SK-N-SH (cell line): ENCODE data around the gene GRIN1. TPM values are rescaled to one million over a fixed set of nuclear protein-coding genes. Genes with fewer than 3 reads are reported as not detected.

Experiments used
- CTCF ChIA-PET: fragments of 300-600, 350-600 bp; formaldehyde crosslinking; extraction: SDS; loops from one replicate; lab custom pipeline; 2021; lab: Yijun Ruan, JAX
- POLR2A ChIA-PET: fragments of 350-600 bp; sonication (Branson Sonifier 250); formaldehyde crosslinking; extraction: SDS; loops from one replicate; lab custom pipeline; 2020; ENCODE audit warnings: antibody characterized with exemption, inconsistent platforms; lab: Yijun Ruan, JAX
- DNase-seq: peaks from one replicate; pipeline ENCODE4 v3.0.0; 2012
- H2AFZ ChIP-seq: fragments of 200-600 bp; sonication (generic); 2 replicates; pipeline ENCODE4 v1.8.1; 2016; ENCODE audit warnings: antibody characterized with exemption, mild to moderate bottlenecking, low read depth
- H3F3A ChIP-seq: fragments of 200-600 bp; sonication (generic); replicated peaks from 2 replicates; pipeline ENCODE3; 2016; ENCODE audit warnings: antibody characterized with exemption, mild to moderate bottlenecking; ENCODE audit not compliant: insufficient read depth
- H3K27ac ChIP-seq, 2 experiments: fragments of 200-500 bp in 1 of 2; fragments of 200-600 bp in 1 of 2; sonication (Bioruptor generic) in 1 of 2; sonication (generic), shearing (Covaris generic) in 1 of 2; 2 replicates each; pipeline versions ENCODE4 v1.5.1 to v1.6.1; 2014 to 2016; ENCODE audit warnings: low read depth in 2 of 2, inconsistent platforms in 1 of 2, low read length in 1 of 2, mild to moderate bottlenecking in 1 of 2, mixed read lengths in 1 of 2
- H3K27me3 ChIP-seq: fragments of 200-600 bp; sonication (generic), shearing (Covaris generic); 2 replicates; pipeline ENCODE4 v1.6.1; 2016; ENCODE audit warnings: mixed run types; ENCODE audit not compliant: insufficient read depth
- H3K36me3 ChIP-seq, 2 experiments: fragments of 200-500 bp in 1 of 2; fragments of 200-600 bp in 1 of 2; sonication (Bioruptor generic) in 1 of 2; sonication (generic) in 1 of 2; replicated peaks in 1 of 2; 2 replicates each; pipeline versions ENCODE3 to v1.5.1; 2014 to 2016; ENCODE audit warnings: low read length in 1 of 2, mild to moderate bottlenecking in 1 of 2; ENCODE audit not compliant: insufficient read depth in 2 of 2, control insufficient read depth in 1 of 2
- H3K4me1 ChIP-seq, 2 experiments: fragments of 200-500 bp in 1 of 2; fragments of 200-600 bp in 1 of 2; sonication (Bioruptor generic) in 1 of 2; sonication (generic), shearing (Covaris generic) in 1 of 2; 2 replicates each; pipeline versions ENCODE4 v1.5.1 to v1.6.1; 2014 to 2016; ENCODE audit warnings: low read depth in 1 of 2, low read length in 1 of 2, mixed run types in 1 of 2; ENCODE audit not compliant: insufficient read depth in 2 of 2, control insufficient read depth in 1 of 2
- H3K4me2 ChIP-seq: fragments of 200-600 bp; sonication (generic), shearing (Covaris generic); 2 replicates; pipeline ENCODE4 v1.6.1; 2017; ENCODE audit warnings: mixed run types
- H3K4me3 ChIP-seq, 2 experiments: fragments of 200-500 bp in 1 of 2; fragments of 200-600 bp in 1 of 2; sonication (Bioruptor generic) in 1 of 2; sonication (generic), shearing (Covaris generic) in 1 of 2; 2 replicates each; pipeline versions ENCODE4 v1.5.1 to v1.8.1; 2014 to 2016; ENCODE audit warnings: low read depth in 2 of 2, inconsistent platforms in 1 of 2, low read length in 1 of 2, mild to moderate bottlenecking in 1 of 2, mixed read lengths in 1 of 2, moderate library complexity in 1 of 2
- H3K79me2 ChIP-seq: fragments of 200-600 bp; sonication (generic); 2 replicates; pipeline ENCODE4 v1.8.1; 2017; ENCODE audit warnings: mild to moderate bottlenecking; ENCODE audit not compliant: insufficient read depth
- H3K9ac ChIP-seq: fragments of 200-600 bp; sonication (generic); 2 replicates; pipeline ENCODE4 v1.6.1; 2017; ENCODE audit warnings: mixed run types
- H3K9me2 ChIP-seq: fragments of 200-600 bp; sonication (generic); 2 replicates; pipeline ENCODE4 v1.6.1; 2017; ENCODE audit warnings: mixed run types
- H3K9me3 ChIP-seq: fragments of 200-600 bp; sonication (generic); 2 replicates; pipeline ENCODE4 v1.6.1; 2017; ENCODE audit warnings: mixed run types, mild to moderate bottlenecking, moderate library complexity
- H4K20me1 ChIP-seq: fragments of 200-600 bp; sonication (generic); 2 replicates; pipeline ENCODE4 v1.6.1; 2017; ENCODE audit warnings: mild to moderate bottlenecking, mixed run types; ENCODE audit not compliant: insufficient read depth
- EP300 ChIP-seq, 2 experiments: IDR thresholded peaks; 2 replicates each; pipeline versions ENCODE4 v1.4.0 to v1.6.1; 2012; ENCODE audit warnings: borderline replicate concordance in 1 of 2, low read depth in 1 of 2, low read length in 1 of 2
- GABPA ChIP-seq: IDR thresholded peaks from 2 replicates; pipeline ENCODE4 v1.4.0; 2012; ENCODE audit warnings: low read depth, mild to moderate bottlenecking
- JUND ChIP-seq: IDR thresholded peaks from 2 replicates; pipeline ENCODE4 v1.4.0; 2012
- MEF2A ChIP-seq: IDR thresholded peaks from 2 replicates; pipeline ENCODE4 v1.4.0; 2012; ENCODE audit warnings: low read depth, borderline replicate concordance
- MXI1 ChIP-seq: IDR thresholded peaks from 2 replicates; pipeline ENCODE4 v1.6.1; 2012; ENCODE audit warnings: mild to moderate bottlenecking, low read depth, low read length, improper control_type of control experiment
- NFIC ChIP-seq: IDR thresholded peaks from 2 replicates; pipeline ENCODE4 v1.4.0; 2012; ENCODE audit warnings: borderline replicate concordance
- POLR2AphosphoS5 ChIP-seq: IDR thresholded peaks from 2 replicates; pipeline ENCODE4 v1.6.1; 2012; ENCODE audit warnings: low read depth, low read length
- RAD21 ChIP-seq: IDR thresholded peaks from 2 replicates; pipeline ENCODE4 v1.6.1; 2012; ENCODE audit warnings: mild to moderate bottlenecking, low read length
- RFX5 ChIP-seq: IDR thresholded peaks from 2 replicates; pipeline ENCODE4 v1.6.1; 2012; ENCODE audit warnings: mild to moderate bottlenecking, improper control_type of control experiment, low read length
- RXRA ChIP-seq: IDR thresholded peaks from 2 replicates; pipeline ENCODE4 v1.4.0; 2012; ENCODE audit warnings: low read depth, mild to moderate bottlenecking, borderline replicate concordance
- TCF12 ChIP-seq: IDR thresholded peaks from 2 replicates; pipeline ENCODE4 v1.4.0; 2012
- TEAD4 ChIP-seq: IDR thresholded peaks from 2 replicates; pipeline ENCODE4 v1.4.0; 2012; ENCODE audit warnings: mild to moderate bottlenecking, borderline replicate concordance; ENCODE audit not compliant: insufficient read depth
- YY1 ChIP-seq: IDR thresholded peaks from 2 replicates; pipeline ENCODE4 v1.4.0; 2012; ENCODE audit warnings: low read depth, mild to moderate bottlenecking
- WGBS: methylation state at CpG from one replicate; pipeline ENCODE4 v1.1.6; 2017; ENCODE audit warnings: low lambda C conversion rate; 5-methylcytosine and 5-hydroxymethylcytosine counted together
- polyA plus RNA-seq, 3 experiments: library from polyadenylated mRNA; depleted of rRNA; stranded (reverse); fragments of >200 nt; gene quantifications; 2 replicates each; pipeline ENCODE4 v1.2.3, GENCODE V29; 2012
- TF ChIP-seq, protein P1 (sequence below): IDR thresholded peaks from 2 replicates; pipeline ENCODE4 v1.4.0; 2012; ENCODE audit warnings: low read depth, borderline replicate concordance
- TF ChIP-seq, protein P2 (sequence below): fragments of 150-350 bp; IDR thresholded peaks from 2 replicates; pipeline ENCODE4 v1.6.1; 2016; ENCODE audit warnings: mild to moderate bottlenecking, low read depth, low read length
- TF ChIP-seq, protein P3 (sequence below): IDR thresholded peaks from 2 replicates; pipeline ENCODE4 v1.4.0; 2012; ENCODE audit warnings: low read depth, borderline replicate concordance
- TF ChIP-seq, protein P4 (sequence below): IDR thresholded peaks from 2 replicates; pipeline ENCODE4 v1.4.0; 2012; ENCODE audit warnings: low read depth
- TF ChIP-seq, protein P5 (sequence below): IDR thresholded peaks from 2 replicates; pipeline ENCODE4 v1.6.1; 2012; ENCODE audit warnings: mild to moderate bottlenecking, low read depth, low read length, moderate library complexity
- TF ChIP-seq, protein P6 (sequence below): IDR thresholded peaks from 2 replicates; pipeline ENCODE4; 2012

GRIN1 gene
- polyA plus RNA-seq, 1 of the 3 experiments (the other 2 are of a cell fraction) = not detected

DNA sequence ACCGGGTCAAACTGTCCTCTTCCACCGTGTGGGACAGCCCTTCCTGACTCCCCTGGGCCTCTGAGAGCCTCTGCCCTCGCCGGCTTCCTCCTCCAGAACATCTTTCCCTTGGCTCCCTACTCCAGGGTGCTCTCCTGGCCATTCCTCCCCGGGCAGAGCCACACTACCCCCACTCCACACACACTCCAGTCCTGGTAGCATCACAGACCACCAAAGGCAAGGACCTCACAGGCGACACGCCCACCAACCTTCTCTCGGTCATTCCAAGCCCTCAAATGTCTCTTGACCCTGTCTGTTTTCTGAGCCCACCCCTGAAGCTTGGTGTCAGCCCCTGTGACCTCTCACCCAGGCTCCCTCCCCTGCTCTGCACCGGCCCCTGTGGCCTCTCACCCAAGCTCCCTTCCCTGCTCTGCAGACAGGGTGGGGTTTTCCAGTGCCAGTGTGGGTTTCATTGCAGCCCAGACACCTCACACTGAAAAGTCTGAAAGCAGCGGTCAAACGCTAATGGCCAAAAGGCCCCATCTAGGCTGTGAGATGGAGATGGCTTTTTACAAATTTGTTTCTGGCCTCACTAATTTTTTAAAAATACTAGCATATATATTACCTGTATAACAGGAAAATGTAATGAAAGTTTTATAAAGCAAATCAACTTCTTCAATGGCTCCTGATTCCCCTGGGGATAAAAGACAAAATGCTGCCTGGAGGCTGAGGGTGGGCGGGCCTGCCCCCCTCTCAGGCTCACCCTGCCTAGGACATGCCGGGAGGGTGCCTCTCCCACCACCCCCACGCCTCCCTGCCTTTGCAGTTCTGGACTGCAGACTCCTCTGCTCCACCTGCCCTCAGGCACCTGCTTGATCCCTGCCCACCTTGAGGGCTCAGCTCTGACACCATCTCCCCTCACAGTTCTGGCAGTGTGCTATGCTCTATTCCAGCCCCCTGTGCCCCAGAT, 20.4 kb downstream of the GRIN1 start:
- Histone ChIP-seq H3K4me2 (no peak overlapping the region), H3F3A (no peaks in the 10 kb centered on the region), H3K79me2 (no peaks in the 10 kb centered on the region), H2AFZ (no peak overlapping the region), H3K36me3 (no peaks in the 10 kb centered on the region), H3K27ac (no peak overlapping the region), H3K4me3 (no peak overlapping the region), H4K20me1 (no peaks in the 10 kb centered on the region), H3K9me2 (no peaks in the 10 kb centered on the region), H3K9me3 (no peaks in the 10 kb centered on the region), H3K9ac (no peak overlapping the region), H3K4me1 (peaks cover 0 to 3% of the 10 kb centered on the region in 2 experiments; a peak in 1 of 4 replicates), H3K27me3 (no peaks in the 10 kb centered on the region)
- DNase-seq = no peak
- WGBS = 50% methylated on average over 14 of the region's 14 CpGs
- TF ChIP-seq TEAD4 (no peak), TCF12 (no peak), GABPA (no peak), NFIC (no peak), MEF2A (no peak)
- TF ChIP-seq, protein P1, sequence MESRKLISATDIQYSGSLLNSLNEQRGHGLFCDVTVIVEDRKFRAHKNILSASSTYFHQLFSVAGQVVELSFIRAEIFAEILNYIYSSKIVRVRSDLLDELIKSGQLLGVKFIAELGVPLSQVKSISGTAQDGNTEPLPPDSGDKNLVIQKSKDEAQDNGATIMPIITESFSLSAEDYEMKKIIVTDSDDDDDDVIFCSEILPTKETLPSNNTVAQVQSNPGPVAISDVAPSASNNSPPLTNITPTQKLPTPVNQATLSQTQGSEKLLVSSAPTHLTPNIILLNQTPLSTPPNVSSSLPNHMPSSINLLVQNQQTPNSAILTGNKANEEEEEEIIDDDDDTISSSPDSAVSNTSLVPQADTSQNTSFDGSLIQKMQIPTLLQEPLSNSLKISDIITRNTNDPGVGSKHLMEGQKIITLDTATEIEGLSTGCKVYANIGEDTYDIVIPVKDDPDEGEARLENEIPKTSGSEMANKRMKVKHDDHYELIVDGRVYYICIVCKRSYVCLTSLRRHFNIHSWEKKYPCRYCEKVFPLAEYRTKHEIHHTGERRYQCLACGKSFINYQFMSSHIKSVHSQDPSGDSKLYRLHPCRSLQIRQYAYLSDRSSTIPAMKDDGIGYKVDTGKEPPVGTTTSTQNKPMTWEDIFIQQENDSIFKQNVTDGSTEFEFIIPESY = no peak
- TF ChIP-seq, protein P2, sequence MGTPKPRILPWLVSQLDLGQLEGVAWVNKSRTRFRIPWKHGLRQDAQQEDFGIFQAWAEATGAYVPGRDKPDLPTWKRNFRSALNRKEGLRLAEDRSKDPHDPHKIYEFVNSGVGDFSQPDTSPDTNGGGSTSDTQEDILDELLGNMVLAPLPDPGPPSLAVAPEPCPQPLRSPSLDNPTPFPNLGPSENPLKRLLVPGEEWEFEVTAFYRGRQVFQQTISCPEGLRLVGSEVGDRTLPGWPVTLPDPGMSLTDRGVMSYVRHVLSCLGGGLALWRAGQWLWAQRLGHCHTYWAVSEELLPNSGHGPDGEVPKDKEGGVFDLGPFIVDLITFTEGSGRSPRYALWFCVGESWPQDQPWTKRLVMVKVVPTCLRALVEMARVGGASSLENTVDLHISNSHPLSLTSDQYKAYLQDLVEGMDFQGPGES = no peak
- ChIA-PET POLR2A (no interaction called here), CTCF (interaction anchor here (1.5 kb wide), 1 partner anchor 68 kb away, joined by 4 read pairs; the partner anchor contains the start of gene RNF224)

DNA sequence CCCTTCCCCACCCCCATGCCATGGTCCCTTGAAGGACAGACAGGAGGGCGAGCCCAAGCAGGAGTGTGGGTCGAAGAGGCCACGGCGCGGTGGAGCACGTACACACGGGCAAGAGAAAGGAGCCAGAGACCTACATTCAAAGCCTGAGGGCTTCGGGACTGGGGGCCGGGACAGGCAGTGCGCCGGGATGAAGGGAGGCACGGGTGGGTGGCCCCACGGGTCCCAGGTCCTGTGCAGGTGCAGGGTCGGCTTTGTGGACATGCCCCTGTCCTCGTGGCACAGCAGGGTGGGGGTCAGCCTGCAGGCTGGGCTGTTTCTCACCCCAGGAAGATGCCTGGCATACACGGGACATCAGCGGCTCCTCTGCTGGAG, 21.1 kb downstream of the GRIN1 start:
- POLR2A ChIA-PET = no interaction called here
- no peak overlapping the region for H2AFZ ChIP-seq
- no peak overlapping the region for H3K4me3 ChIP-seq
- no peak overlapping the region for H3K4me2 ChIP-seq
- no peaks in the 10 kb centered on the region for H3K9me3 ChIP-seq
- no peaks in the 10 kb centered on the region for H4K20me1 ChIP-seq
- no peaks in the 10 kb centered on the region for H3F3A ChIP-seq
- H3K36me3 ChIP-seq = no peaks in the 10 kb centered on the region
- H3K79me2 ChIP-seq = no peaks in the 10 kb centered on the region
- peaks cover 0 to 3% of the 10 kb centered on the region in 2 experiments; a peak in 1 of 4 replicates for H3K4me1 ChIP-seq
- DNase-seq = no peak
- H3K27ac ChIP-seq = no peak overlapping the region
- CTCF ChIA-PET = no interaction called here
- H3K27me3 ChIP-seq = no peaks in the 10 kb centered on the region
- no peaks in the 10 kb centered on the region for H3K9me2 ChIP-seq
- 56% methylated on average over 15 of the region's 17 CpGs for WGBS
- H3K9ac ChIP-seq = no peak overlapping the region
- TF ChIP-seq YY1 (no peak), RFX5 (no peak), MXI1 (no peak), EP300 (IDR thresholded peaks at IDR 0.05; ENCODE audit: borderline replicate concordance in 1 of 2, low read depth in 1 of 2, low read length in 1 of 2) (no peak), RAD21 (no peak), RXRA (no peak), POLR2AphosphoS5 (no peak), JUND (no peak)
- TF ChIP-seq, protein P3, sequence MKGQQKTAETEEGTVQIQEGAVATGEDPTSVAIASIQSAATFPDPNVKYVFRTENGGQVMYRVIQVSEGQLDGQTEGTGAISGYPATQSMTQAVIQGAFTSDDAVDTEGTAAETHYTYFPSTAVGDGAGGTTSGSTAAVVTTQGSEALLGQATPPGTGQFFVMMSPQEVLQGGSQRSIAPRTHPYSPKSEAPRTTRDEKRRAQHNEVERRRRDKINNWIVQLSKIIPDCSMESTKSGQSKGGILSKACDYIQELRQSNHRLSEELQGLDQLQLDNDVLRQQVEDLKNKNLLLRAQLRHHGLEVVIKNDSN = no peak
- TF ChIP-seq, protein P4, sequence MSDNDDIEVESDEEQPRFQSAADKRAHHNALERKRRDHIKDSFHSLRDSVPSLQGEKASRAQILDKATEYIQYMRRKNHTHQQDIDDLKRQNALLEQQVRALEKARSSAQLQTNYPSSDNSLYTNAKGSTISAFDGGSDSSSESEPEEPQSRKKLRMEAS = no peak
- TF ChIP-seq, protein P5, sequence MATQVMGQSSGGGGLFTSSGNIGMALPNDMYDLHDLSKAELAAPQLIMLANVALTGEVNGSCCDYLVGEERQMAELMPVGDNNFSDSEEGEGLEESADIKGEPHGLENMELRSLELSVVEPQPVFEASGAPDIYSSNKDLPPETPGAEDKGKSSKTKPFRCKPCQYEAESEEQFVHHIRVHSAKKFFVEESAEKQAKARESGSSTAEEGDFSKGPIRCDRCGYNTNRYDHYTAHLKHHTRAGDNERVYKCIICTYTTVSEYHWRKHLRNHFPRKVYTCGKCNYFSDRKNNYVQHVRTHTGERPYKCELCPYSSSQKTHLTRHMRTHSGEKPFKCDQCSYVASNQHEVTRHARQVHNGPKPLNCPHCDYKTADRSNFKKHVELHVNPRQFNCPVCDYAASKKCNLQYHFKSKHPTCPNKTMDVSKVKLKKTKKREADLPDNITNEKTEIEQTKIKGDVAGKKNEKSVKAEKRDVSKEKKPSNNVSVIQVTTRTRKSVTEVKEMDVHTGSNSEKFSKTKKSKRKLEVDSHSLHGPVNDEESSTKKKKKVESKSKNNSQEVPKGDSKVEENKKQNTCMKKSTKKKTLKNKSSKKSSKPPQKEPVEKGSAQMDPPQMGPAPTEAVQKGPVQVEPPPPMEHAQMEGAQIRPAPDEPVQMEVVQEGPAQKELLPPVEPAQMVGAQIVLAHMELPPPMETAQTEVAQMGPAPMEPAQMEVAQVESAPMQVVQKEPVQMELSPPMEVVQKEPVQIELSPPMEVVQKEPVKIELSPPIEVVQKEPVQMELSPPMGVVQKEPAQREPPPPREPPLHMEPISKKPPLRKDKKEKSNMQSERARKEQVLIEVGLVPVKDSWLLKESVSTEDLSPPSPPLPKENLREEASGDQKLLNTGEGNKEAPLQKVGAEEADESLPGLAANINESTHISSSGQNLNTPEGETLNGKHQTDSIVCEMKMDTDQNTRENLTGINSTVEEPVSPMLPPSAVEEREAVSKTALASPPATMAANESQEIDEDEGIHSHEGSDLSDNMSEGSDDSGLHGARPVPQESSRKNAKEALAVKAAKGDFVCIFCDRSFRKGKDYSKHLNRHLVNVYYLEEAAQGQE = no peak
- TF ChIP-seq, protein P6, sequence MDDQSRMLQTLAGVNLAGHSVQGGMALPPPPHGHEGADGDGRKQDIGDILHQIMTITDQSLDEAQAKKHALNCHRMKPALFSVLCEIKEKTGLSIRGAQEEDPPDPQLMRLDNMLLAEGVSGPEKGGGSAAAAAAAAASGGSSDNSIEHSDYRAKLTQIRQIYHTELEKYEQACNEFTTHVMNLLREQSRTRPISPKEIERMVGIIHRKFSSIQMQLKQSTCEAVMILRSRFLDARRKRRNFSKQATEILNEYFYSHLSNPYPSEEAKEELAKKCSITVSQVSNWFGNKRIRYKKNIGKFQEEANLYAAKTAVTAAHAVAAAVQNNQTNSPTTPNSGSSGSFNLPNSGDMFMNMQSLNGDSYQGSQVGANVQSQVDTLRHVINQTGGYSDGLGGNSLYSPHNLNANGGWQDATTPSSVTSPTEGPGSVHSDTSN = no peak
